Breast epithelium (tissue), 3 donors: ENCODE results near the gene ARFGAP3.

Source experiments
- POLR2A ChIP-seq: fragments of 450-650 bp; IDR thresholded peaks from one replicate; pipeline ENCODE4 v1.6.1; 2016; ENCODE audit warnings: antibody characterized with exemption, mild to moderate bottlenecking, moderate library complexity
- POLR2AphosphoS5 ChIP-seq, 3 donors: sonication (generic); formaldehyde crosslinking; IDR thresholded peaks; one replicate each; pipeline ENCODE4 v1.6.1; 2017; ENCODE audit warnings: antibody characterized with exemption in 3 of 3
- TF ChIP-seq, protein P1 (sequence below), 3 donors: fragments of 450-650 bp; IDR thresholded peaks; one replicate each; pipeline ENCODE4 v1.5.1; 2016 to 2017; ENCODE audit warnings: antibody characterized with exemption in 3 of 3, mild to moderate bottlenecking in 3 of 3, moderate library complexity in 3 of 3

- TF ChIP-seq, protein P1, sequence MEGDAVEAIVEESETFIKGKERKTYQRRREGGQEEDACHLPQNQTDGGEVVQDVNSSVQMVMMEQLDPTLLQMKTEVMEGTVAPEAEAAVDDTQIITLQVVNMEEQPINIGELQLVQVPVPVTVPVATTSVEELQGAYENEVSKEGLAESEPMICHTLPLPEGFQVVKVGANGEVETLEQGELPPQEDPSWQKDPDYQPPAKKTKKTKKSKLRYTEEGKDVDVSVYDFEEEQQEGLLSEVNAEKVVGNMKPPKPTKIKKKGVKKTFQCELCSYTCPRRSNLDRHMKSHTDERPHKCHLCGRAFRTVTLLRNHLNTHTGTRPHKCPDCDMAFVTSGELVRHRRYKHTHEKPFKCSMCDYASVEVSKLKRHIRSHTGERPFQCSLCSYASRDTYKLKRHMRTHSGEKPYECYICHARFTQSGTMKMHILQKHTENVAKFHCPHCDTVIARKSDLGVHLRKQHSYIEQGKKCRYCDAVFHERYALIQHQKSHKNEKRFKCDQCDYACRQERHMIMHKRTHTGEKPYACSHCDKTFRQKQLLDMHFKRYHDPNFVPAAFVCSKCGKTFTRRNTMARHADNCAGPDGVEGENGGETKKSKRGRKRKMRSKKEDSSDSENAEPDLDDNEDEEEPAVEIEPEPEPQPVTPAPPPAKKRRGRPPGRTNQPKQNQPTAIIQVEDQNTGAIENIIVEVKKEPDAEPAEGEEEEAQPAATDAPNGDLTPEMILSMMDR (IDR thresholded peaks at IDR 0.05): no peak
- TF ChIP-seq POLR2A (no peak), POLR2AphosphoS5 (IDR thresholded peaks at IDR 0.05) (no peak)
Observed at GRCh38 chr22:42879371-42880021, 22.4 kb upstream of the ARFGAP3 start.
